Measurements from ENCODE around the gene IYD.
"Not testable (repeated sequence)": the region's sequence is repeated elsewhere in the genome, so short reads cannot be mapped to it uniquely, and the experiment has no call there.

The IYD gene

GRCh38 chr6:150355932-150356331, 12.9 kb upstream of the IYD start:
- no peaks in the 10 kb centered on the region for H3K27me3 ChIP-seq (ENCODE audit: control insufficient read depth, insufficient read depth, low read length)
- no peak overlapping the region for H3K9ac ChIP-seq (ENCODE audit: low read length)
- H3K36me3 ChIP-seq (ENCODE audit: control insufficient read depth, insufficient read depth, low read length) = no peaks in the 10 kb centered on the region
- no peaks in the 10 kb centered on the region for H3K4me1 ChIP-seq (ENCODE audit: control insufficient read depth, insufficient read depth, low read length)
- no peak overlapping the region for H3K4me3 ChIP-seq (ENCODE audit: low read length)
- H3K27ac ChIP-seq (ENCODE audit: low read depth, low read length) = no peak overlapping the region

DNA sequence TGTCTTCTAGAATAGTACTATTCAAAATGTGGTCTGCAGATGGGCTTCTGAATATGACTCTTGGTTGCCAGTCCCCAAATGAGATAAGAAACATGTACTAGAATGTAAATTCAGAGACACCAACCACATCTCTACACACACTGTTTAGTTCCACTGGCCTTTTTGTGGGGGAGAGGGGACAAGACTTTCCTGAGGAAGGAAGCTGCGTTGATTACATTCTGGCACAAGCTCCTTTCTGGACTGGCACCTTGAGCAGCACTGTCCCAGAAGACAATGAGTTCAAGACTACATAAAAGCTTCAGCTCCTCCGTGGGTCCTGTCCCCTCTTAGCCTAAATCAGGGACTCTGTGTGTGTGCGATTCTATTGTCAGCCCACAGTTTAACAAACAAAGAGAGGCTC, 6.9 kb upstream of the IYD start:
- Histone ChIP-seq H3K27ac (ENCODE audit: low read depth, low read length) (no peak overlapping the region), H3K36me3 (ENCODE audit: control insufficient read depth, insufficient read depth, low read length) (no peaks in the 10 kb centered on the region), H3K9ac (ENCODE audit: low read length) (no peak overlapping the region), H3K4me3 (ENCODE audit: low read length) (no peak overlapping the region), H3K27me3 (ENCODE audit: control insufficient read depth, insufficient read depth, low read length) (no peaks in the 10 kb centered on the region), H3K4me1 (ENCODE audit: control insufficient read depth, insufficient read depth, low read length) (no peaks in the 10 kb centered on the region)

DNA sequence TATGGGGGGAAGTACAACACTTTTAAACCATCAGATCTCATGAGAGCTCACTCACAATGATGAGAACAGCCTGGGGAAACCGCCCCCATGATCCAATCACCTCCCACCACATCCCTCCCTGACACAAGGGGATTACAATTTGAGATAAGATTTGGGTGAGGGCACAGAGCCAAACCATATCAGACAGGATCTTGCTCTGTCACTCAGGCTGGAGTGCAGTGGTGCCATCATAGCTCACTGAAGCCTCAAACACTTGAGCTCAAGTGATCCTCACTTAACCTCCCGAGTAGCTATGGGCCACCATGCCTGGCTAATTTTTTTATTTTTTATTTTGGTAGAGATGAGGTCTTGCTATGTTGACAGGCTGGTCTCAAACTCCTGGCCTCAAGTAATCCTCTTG, 5.1 kb upstream of the IYD start:
- Histone ChIP-seq H3K4me3 (ENCODE audit: low read length) (no peak overlapping the region), H3K27ac (ENCODE audit: low read depth, low read length) (no peak overlapping the region), H3K9ac (ENCODE audit: low read length) (no peak overlapping the region), H3K36me3 (ENCODE audit: control insufficient read depth, insufficient read depth, low read length) (no peaks in the 10 kb centered on the region), H3K4me1 (ENCODE audit: control insufficient read depth, insufficient read depth, low read length) (no peaks in the 10 kb centered on the region), H3K27me3 (ENCODE audit: control insufficient read depth, insufficient read depth, low read length) (no peaks in the 10 kb centered on the region)

DNA sequence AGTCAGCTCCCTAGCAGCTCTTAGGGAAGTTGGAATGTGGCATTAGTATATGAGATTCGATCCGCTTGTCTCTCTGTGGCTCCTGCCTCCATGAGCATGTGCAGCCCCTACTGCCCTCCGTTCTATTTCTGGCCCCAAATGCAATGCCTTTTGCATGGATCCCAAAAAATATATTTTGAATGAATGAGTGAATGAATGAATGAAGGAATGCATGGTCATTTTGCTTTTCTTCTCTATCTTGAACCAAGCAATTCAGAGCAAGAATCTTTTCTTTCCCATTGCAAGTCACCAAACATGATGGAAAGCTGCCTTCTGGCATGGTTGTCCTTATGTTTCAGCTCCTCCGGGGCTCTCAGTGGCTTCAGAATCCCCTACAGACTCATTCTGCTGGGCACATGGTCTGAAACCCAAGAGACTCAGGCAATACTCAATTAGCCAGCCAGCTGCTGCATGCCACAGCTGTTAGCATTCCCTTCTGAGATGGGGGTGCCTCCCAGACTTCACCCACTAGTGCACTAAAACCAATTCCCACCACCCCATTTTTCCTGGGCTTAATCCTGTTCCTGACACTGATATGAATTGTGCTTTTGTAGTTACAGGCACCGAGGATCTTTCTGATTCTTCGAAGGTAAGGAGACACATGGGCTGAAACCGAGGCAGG, 2.6 kb upstream of the IYD start:
- no peak overlapping the region for H3K4me3 ChIP-seq (ENCODE audit: low read length)
- no peaks in the 10 kb centered on the region for H3K4me1 ChIP-seq (ENCODE audit: control insufficient read depth, insufficient read depth, low read length)
- H3K36me3 ChIP-seq (ENCODE audit: control insufficient read depth, insufficient read depth, low read length) = no peaks in the 10 kb centered on the region
- no peaks in the 10 kb centered on the region for H3K27me3 ChIP-seq (ENCODE audit: control insufficient read depth, insufficient read depth, low read length)
- no peak overlapping the region for H3K9ac ChIP-seq (ENCODE audit: low read length)
- H3K27ac ChIP-seq (ENCODE audit: low read depth, low read length) = no peak overlapping the region

DNA sequence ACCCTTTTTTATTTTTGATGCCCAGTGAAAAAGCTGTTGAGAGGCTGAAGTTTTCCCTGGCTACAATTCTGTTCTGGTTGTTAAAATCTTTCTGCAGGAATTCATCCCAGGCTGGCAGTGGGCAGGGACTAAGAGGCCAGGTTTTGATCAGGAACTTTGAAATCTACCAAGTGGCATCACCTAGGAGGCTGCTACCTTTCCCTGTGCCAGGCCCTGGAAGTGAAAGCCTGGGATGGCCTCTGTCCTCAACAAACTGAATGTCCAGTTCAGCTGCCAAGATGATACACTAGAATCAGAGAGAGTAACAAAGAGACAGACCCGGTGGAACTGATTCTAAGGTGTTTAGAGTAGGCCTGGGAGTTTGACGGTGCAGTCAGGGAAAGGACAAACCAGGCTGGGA, 596 bp downstream of the IYD start:
- no peak overlapping the region for H3K9ac ChIP-seq (ENCODE audit: low read length)
- H3K4me1 ChIP-seq (ENCODE audit: control insufficient read depth, insufficient read depth, low read length) = no peaks in the 10 kb centered on the region
- H3K27me3 ChIP-seq (ENCODE audit: control insufficient read depth, insufficient read depth, low read length) = no peaks in the 10 kb centered on the region
- H3K4me3 ChIP-seq (ENCODE audit: low read length) = no peak overlapping the region
- no peaks in the 10 kb centered on the region for H3K36me3 ChIP-seq (ENCODE audit: control insufficient read depth, insufficient read depth, low read length)
- no peak overlapping the region for H3K27ac ChIP-seq (ENCODE audit: low read depth, low read length)

DNA sequence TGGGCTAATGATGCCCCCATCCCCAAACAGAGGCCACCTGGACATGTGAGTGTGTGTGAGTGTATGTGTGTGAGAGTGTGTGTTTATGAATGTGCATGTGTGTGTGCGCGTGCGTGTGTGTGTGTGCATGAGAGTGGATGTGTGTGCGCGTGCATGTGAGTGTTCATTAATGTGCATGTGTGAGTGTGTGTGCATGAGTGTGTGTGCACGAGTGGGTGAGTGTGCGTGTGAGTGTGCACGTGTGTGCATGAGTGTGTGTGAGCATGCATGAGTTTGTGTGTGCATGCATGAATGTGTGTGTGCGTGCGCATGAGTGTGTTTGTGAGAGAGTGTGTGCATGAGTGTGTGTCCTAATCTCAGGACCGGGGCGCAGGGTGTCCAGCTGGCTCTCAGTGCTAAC, 1.3 kb downstream of the IYD start:
- Histone ChIP-seq H3K9ac (ENCODE audit: low read length) (no peak overlapping the region), H3K4me3 (ENCODE audit: low read length) (no peak overlapping the region), H3K27me3 (ENCODE audit: control insufficient read depth, insufficient read depth, low read length) (no peaks in the 10 kb centered on the region), H3K4me1 (ENCODE audit: control insufficient read depth, insufficient read depth, low read length) (no peaks in the 10 kb centered on the region), H3K36me3 (ENCODE audit: control insufficient read depth, insufficient read depth, low read length) (no peaks in the 10 kb centered on the region), H3K27ac (ENCODE audit: low read depth, low read length) (no peak overlapping the region)

GRCh38 chr6:150371356-150371755, 2.5 kb downstream of the IYD start:
- H3K4me1 ChIP-seq (ENCODE audit: control insufficient read depth, insufficient read depth, low read length) = no peaks in the 10 kb centered on the region
- H3K9ac ChIP-seq (ENCODE audit: low read length) = no peak overlapping the region
- H3K4me3 ChIP-seq (ENCODE audit: low read length) = no peak overlapping the region
- no peaks in the 10 kb centered on the region for H3K36me3 ChIP-seq (ENCODE audit: control insufficient read depth, insufficient read depth, low read length)
- no peaks in the 10 kb centered on the region for H3K27me3 ChIP-seq (ENCODE audit: control insufficient read depth, insufficient read depth, low read length)
- H3K27ac ChIP-seq (ENCODE audit: low read depth, low read length) = no peak overlapping the region

DNA sequence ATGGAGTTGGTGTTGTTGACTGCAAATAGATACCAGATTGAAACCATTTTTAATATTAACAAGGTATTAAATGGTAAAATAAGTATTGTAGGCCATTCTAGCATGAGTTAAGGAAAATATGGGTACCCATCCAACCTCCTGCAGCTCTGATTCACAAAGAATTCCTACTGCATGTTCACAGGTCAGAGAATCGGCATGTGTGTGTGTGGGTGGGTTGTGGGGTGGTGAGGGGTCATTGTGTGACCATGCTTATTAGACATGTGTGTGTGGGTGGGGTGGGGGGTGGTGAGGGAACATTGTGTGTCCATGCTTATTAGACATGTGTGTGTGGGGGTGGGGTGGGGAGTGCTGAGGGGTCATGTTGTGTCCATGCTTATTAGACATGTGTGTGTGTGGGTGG, 3.2 kb downstream of the IYD start:
- H3K4me1 ChIP-seq (ENCODE audit: control insufficient read depth, insufficient read depth, low read length) = no peaks in the 10 kb centered on the region

DNA sequence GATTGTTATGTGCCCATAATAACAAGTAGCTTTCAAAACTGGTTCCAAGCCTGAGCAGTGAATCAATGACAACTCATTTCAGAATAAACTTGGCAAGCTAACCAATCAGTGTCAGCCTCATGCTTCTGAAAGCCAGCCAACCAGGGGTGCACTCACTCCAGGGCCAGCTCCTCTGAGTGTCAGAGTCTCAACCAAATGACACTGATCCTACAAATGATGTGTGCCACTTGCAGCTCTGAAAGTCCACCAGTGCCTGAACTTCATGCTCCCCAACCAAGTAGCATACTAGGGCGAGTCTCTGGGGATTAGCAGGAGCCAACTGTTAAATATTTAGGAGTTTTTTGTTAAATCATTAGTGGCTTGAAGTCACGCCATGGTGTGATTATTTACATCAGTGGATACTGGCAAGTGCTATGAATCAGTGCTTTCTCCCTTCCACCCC, 4.5 kb downstream of the IYD start:
- Histone ChIP-seq H3K36me3 (ENCODE audit: control insufficient read depth, insufficient read depth, low read length) (no peaks in the 10 kb centered on the region), H3K27ac (ENCODE audit: low read depth, low read length) (no peak overlapping the region), H3K4me3 (ENCODE audit: low read length) (no peak overlapping the region), H3K4me1 (ENCODE audit: control insufficient read depth, insufficient read depth, low read length) (no peaks in the 10 kb centered on the region), H3K9ac (ENCODE audit: low read length) (no peak overlapping the region), H3K27me3 (ENCODE audit: control insufficient read depth, insufficient read depth, low read length) (no peaks in the 10 kb centered on the region)

More for the DNA sequence above, 3.2 kb downstream of the IYD start:
- H3K4me3 ChIP-seq (ENCODE audit: low read length) = no peak overlapping the region
- no peak overlapping the region for H3K27ac ChIP-seq (ENCODE audit: low read depth, low read length)
- H3K9ac ChIP-seq (ENCODE audit: low read length) = no peak overlapping the region
- H3K27me3 ChIP-seq (ENCODE audit: control insufficient read depth, insufficient read depth, low read length) = no peaks in the 10 kb centered on the region
- H3K36me3 ChIP-seq (ENCODE audit: control insufficient read depth, insufficient read depth, low read length) = no peaks in the 10 kb centered on the region

DNA sequence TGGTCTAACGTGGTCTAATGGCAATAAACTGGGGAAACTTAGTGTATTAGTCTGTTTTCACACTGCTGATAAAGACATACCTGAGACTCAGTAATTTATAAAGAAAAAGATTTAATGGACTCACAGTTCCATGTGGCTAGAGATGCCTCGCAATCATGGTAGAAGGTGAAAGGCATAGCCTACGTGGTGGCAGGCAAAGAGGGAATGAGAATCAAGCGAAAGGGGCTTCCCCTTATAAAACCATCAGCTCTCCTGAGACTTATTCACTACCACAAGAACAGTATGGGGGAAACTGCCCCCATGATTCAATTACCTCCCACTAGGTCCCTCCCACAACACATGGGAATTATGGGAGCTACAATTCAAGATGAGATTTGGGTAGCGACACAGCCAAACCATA, 5.5 kb downstream of the IYD start:
- H3K27ac ChIP-seq (ENCODE audit: low read depth, low read length); H3K4me3 ChIP-seq (ENCODE audit: low read length); H3K27me3 ChIP-seq (ENCODE audit: control insufficient read depth, insufficient read depth, low read length); H3K9ac ChIP-seq (ENCODE audit: low read length); H3K36me3 ChIP-seq (ENCODE audit: control insufficient read depth, insufficient read depth, low read length); H3K4me1 ChIP-seq (ENCODE audit: control insufficient read depth, insufficient read depth, low read length): not testable (repeated sequence)

DNA sequence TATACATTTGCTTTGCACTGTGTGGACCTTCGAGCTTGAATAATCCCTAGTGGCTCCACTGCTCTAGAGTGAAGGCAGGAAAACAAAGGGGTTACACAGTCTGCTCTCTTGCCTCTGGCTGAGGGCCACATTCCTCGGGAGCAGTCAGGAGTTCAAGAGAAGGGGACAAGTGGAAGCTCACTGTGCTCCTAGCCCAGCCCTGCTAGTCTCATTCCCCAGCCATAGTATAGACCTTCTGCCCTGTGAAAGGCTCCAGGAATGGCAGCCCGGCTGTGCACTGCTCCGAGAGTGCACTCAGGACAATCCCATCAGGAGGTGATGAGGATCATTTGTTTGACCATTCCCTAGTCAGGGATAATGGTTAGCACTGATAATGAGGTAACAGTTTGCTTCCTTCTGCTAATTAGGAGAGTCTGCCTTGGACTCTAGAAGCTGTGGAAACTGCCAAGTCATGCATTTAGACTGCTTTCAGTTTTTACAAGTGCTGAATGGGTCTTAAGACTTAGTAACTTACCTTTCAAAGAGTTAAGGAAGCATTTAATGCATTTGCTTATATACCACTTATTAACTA, 8.5 kb downstream of the IYD start:
- Histone ChIP-seq H3K27ac (ENCODE audit: low read depth, low read length) (no peak overlapping the region), H3K36me3 (ENCODE audit: control insufficient read depth, insufficient read depth, low read length) (no peaks in the 10 kb centered on the region), H3K4me1 (ENCODE audit: control insufficient read depth, insufficient read depth, low read length) (no peaks in the 10 kb centered on the region), H3K27me3 (ENCODE audit: control insufficient read depth, insufficient read depth, low read length) (no peaks in the 10 kb centered on the region), H3K4me3 (ENCODE audit: low read length) (no peak overlapping the region), H3K9ac (ENCODE audit: low read length) (no peak overlapping the region)

DNA sequence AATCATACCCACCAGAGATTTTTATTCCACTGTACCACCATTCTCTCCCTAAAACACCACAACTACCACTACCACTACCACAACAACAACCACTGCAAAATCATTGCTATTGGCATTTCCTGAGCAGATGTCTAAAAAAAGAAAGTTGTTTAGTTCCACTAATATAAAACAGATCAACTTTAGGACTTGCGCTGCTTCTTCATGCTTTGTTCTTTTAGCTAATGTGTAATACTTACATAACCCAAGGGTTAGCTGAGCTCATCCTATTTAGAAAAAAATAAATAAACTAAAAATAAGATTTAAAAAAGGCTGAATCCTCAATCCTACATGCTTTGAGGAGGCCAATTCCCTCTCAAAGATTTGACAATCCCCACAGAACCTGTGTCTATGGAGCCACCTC, 11.4 kb downstream of the IYD start:
- no peaks in the 10 kb centered on the region for H3K27me3 ChIP-seq (ENCODE audit: control insufficient read depth, insufficient read depth, low read length)

GRCh38 chr6:150382171-150382570, 13.4 kb downstream of the IYD start:
- Histone ChIP-seq H3K27me3 (ENCODE audit: control insufficient read depth, insufficient read depth, low read length) (no peaks in the 10 kb centered on the region), H3K4me1 (ENCODE audit: control insufficient read depth, insufficient read depth, low read length) (no peaks in the 10 kb centered on the region), H3K9ac (ENCODE audit: low read length) (no peak overlapping the region), H3K36me3 (ENCODE audit: control insufficient read depth, insufficient read depth, low read length) (no peaks in the 10 kb centered on the region), H3K4me3 (ENCODE audit: low read length) (no peak overlapping the region), H3K27ac (ENCODE audit: low read depth, low read length) (no peak overlapping the region)

More for the DNA sequence above, 11.4 kb downstream of the IYD start:
- Histone ChIP-seq H3K4me1 (ENCODE audit: control insufficient read depth, insufficient read depth, low read length) (no peaks in the 10 kb centered on the region), H3K4me3 (ENCODE audit: low read length) (no peak overlapping the region), H3K36me3 (ENCODE audit: control insufficient read depth, insufficient read depth, low read length) (no peaks in the 10 kb centered on the region), H3K9ac (ENCODE audit: low read length) (no peak overlapping the region), H3K27ac (ENCODE audit: low read depth, low read length) (no peak overlapping the region)
